ENCODE measurements around the gene GJA4.

GJA4 gene

GRCh38 chr1:34792868-34793727 lies at the start of gene GJA4:
GJA4 (plus strand) TSS chr1:34792999; CDS start chr1:34794214, 1,215 bp downstream.
- no peak within 1 kb of the TSS for H3K9ac ChIP-seq (ENCODE audit: low read length)
- H3K27me3 ChIP-seq (ENCODE audit: control insufficient read depth, insufficient read depth, low read length): peaks cover 8% of the 10 kb centered on the region
- no peaks in the 10 kb centered on the region for H3K4me1 ChIP-seq (ENCODE audit: control insufficient read depth, insufficient read depth, low read length)
- no peak within 1 kb of the TSS for H3K4me3 ChIP-seq (ENCODE audit: low read length)
- no peaks in the 10 kb centered on the region for H3K36me3 ChIP-seq (ENCODE audit: control insufficient read depth, insufficient read depth, low read length)
- H3K27ac ChIP-seq (ENCODE audit: low read depth, low read length): no peak within 1 kb of the TSS

GRCh38 chr1:34743775-34744174 lies 49.0 kb upstream of the GJA4 start:
- Histone ChIP-seq H3K27me3 (ENCODE audit: control insufficient read depth, insufficient read depth, low read length) (no peaks in the 10 kb centered on the region), H3K27ac (ENCODE audit: low read depth, low read length) (no peak overlapping the region), H3K9ac (ENCODE audit: low read length) (no peak overlapping the region), H3K4me1 (ENCODE audit: control insufficient read depth, insufficient read depth, low read length) (no peaks in the 10 kb centered on the region), H3K36me3 (ENCODE audit: control insufficient read depth, insufficient read depth, low read length) (no peaks in the 10 kb centered on the region), H3K4me3 (ENCODE audit: low read length) (no peak overlapping the region)

GRCh38 chr1:34744851-34745250 lies 47.9 kb upstream of the GJA4 start:
- Histone ChIP-seq H3K27ac (ENCODE audit: low read depth, low read length) (no peak overlapping the region), H3K27me3 (ENCODE audit: control insufficient read depth, insufficient read depth, low read length) (no peaks in the 10 kb centered on the region), H3K9ac (ENCODE audit: low read length) (no peak overlapping the region), H3K36me3 (ENCODE audit: control insufficient read depth, insufficient read depth, low read length) (no peaks in the 10 kb centered on the region), H3K4me3 (ENCODE audit: low read length) (no peak overlapping the region), H3K4me1 (ENCODE audit: control insufficient read depth, insufficient read depth, low read length) (no peaks in the 10 kb centered on the region)

- H3K4me3 ChIP-seq (ENCODE audit: low read length): no peak overlapping the region
- H3K9ac ChIP-seq (ENCODE audit: low read length): no peak overlapping the region
- H3K4me1 ChIP-seq (ENCODE audit: control insufficient read depth, insufficient read depth, low read length): no peaks in the 10 kb centered on the region
- no peaks in the 10 kb centered on the region for H3K27me3 ChIP-seq (ENCODE audit: control insufficient read depth, insufficient read depth, low read length)
- no peak overlapping the region for H3K27ac ChIP-seq (ENCODE audit: low read depth, low read length)
- no peaks in the 10 kb centered on the region for H3K36me3 ChIP-seq (ENCODE audit: control insufficient read depth, insufficient read depth, low read length)
Measured at GRCh38 chr1:34745666-34746065, 47.1 kb upstream of the GJA4 start.

- H3K27ac ChIP-seq (ENCODE audit: low read depth, low read length): no peak overlapping the region
- H3K27me3 ChIP-seq (ENCODE audit: control insufficient read depth, insufficient read depth, low read length): no peaks in the 10 kb centered on the region
- no peaks in the 10 kb centered on the region for H3K36me3 ChIP-seq (ENCODE audit: control insufficient read depth, insufficient read depth, low read length)
- no peaks in the 10 kb centered on the region for H3K4me1 ChIP-seq (ENCODE audit: control insufficient read depth, insufficient read depth, low read length)
- no peak overlapping the region for H3K4me3 ChIP-seq (ENCODE audit: low read length)
- no peak overlapping the region for H3K9ac ChIP-seq (ENCODE audit: low read length)
Measured at GRCh38 chr1:34746101-34746500, 46.7 kb upstream of the GJA4 start.

GRCh38 chr1:34746785-34747637 lies 45.8 kb upstream of the GJA4 start:
- Histone ChIP-seq H3K36me3 (ENCODE audit: control insufficient read depth, insufficient read depth, low read length) (no peaks in the 10 kb centered on the region), H3K9ac (ENCODE audit: low read length) (no peak overlapping the region), H3K4me3 (ENCODE audit: low read length) (no peak overlapping the region), H3K4me1 (ENCODE audit: control insufficient read depth, insufficient read depth, low read length) (no peaks in the 10 kb centered on the region), H3K27ac (ENCODE audit: low read depth, low read length) (no peak overlapping the region), H3K27me3 (ENCODE audit: control insufficient read depth, insufficient read depth, low read length) (no peaks in the 10 kb centered on the region)

DNA sequence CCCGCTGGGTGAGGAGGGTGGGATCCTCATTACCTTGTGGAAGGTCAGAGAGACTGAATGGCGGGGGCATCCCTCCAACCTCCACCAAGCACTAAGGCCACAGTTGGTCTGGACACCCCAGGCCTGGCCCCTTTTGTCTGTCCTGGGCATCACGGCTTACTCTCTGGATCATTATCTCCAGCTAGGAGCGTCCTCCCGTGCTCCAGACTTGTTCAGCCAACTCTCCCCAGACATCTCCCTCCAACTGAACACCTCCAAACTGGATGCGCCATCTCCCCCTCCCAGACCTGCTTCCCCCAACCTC lies 45.2 kb upstream of the GJA4 start:
- Histone ChIP-seq H3K27ac (ENCODE audit: low read depth, low read length) (no peak overlapping the region), H3K4me3 (ENCODE audit: low read length) (no peak overlapping the region), H3K36me3 (ENCODE audit: control insufficient read depth, insufficient read depth, low read length) (no peaks in the 10 kb centered on the region), H3K27me3 (ENCODE audit: control insufficient read depth, insufficient read depth, low read length) (no peaks in the 10 kb centered on the region), H3K4me1 (ENCODE audit: control insufficient read depth, insufficient read depth, low read length) (no peaks in the 10 kb centered on the region), H3K9ac (ENCODE audit: low read length) (no peak overlapping the region)

- Histone ChIP-seq H3K27ac (ENCODE audit: low read depth, low read length) (no peak overlapping the region), H3K4me3 (ENCODE audit: low read length) (no peak overlapping the region), H3K27me3 (ENCODE audit: control insufficient read depth, insufficient read depth, low read length) (no peaks in the 10 kb centered on the region), H3K9ac (ENCODE audit: low read length) (no peak overlapping the region), H3K4me1 (ENCODE audit: control insufficient read depth, insufficient read depth, low read length) (no peaks in the 10 kb centered on the region), H3K36me3 (ENCODE audit: control insufficient read depth, insufficient read depth, low read length) (no peaks in the 10 kb centered on the region)
Measured at GRCh38 chr1:34749992-34750391, 42.8 kb upstream of the GJA4 start.

DNA sequence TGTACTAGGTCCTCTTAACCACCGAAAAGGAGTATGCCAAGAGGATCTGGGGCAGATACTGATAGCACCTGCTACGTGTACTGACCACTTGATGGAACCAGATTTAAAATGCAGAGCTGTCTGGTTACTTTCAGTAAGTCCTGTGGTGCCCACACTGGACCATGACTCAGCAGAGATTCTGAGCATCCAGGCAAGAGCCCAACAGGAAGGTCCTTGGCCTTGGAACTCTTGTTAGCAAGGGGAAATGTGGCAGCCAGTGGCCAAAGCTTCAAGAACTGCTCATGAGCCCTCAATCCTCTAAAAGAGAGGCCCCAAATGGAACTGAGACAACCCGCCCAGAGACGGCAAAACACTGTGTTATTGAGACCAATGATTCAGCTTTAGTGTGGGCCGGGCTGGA lies 42.2 kb upstream of the GJA4 start:
- no peak overlapping the region for H3K9ac ChIP-seq (ENCODE audit: low read length)
- no peaks in the 10 kb centered on the region for H3K27me3 ChIP-seq (ENCODE audit: control insufficient read depth, insufficient read depth, low read length)
- H3K36me3 ChIP-seq (ENCODE audit: control insufficient read depth, insufficient read depth, low read length): no peaks in the 10 kb centered on the region
- no peak overlapping the region for H3K4me3 ChIP-seq (ENCODE audit: low read length)
- H3K4me1 ChIP-seq (ENCODE audit: control insufficient read depth, insufficient read depth, low read length): no peaks in the 10 kb centered on the region
- no peak overlapping the region for H3K27ac ChIP-seq (ENCODE audit: low read depth, low read length)

DNA sequence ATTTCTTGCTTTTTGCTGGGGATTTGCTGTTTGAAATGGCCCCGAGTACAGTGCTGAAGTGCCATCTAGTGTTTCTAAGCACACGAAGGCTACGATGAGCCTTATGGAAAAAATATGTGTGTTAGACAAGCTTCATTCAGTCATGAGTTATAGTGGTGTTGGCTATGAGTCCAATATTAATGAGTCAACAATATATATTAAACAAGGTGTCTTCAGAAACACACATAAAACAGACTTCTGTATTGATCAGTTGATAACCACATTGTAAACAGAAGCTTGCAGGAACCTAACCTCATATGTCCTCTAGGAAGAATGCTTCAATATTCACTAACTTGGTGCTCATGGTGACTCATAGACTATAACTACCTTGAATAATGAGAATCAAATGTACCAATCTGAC lies 39.6 kb upstream of the GJA4 start:
- Histone ChIP-seq H3K4me3 (ENCODE audit: low read length) (no peak overlapping the region), H3K36me3 (ENCODE audit: control insufficient read depth, insufficient read depth, low read length) (no peaks in the 10 kb centered on the region), H3K27me3 (ENCODE audit: control insufficient read depth, insufficient read depth, low read length) (no peaks in the 10 kb centered on the region), H3K9ac (ENCODE audit: low read length) (no peak overlapping the region), H3K4me1 (ENCODE audit: control insufficient read depth, insufficient read depth, low read length) (no peaks in the 10 kb centered on the region), H3K27ac (ENCODE audit: low read depth, low read length) (no peak overlapping the region)

- H3K27ac ChIP-seq (ENCODE audit: low read depth, low read length): no peak within 1 kb of the TSS
- H3K27me3 ChIP-seq (ENCODE audit: control insufficient read depth, insufficient read depth, low read length): peaks cover 3% of the 10 kb centered on the region
- no peaks in the 10 kb centered on the region for H3K4me1 ChIP-seq (ENCODE audit: control insufficient read depth, insufficient read depth, low read length)
- H3K36me3 ChIP-seq (ENCODE audit: control insufficient read depth, insufficient read depth, low read length): no peaks in the 10 kb centered on the region
- no peak within 1 kb of the TSS for H3K9ac ChIP-seq (ENCODE audit: low read length)
- H3K4me3 ChIP-seq (ENCODE audit: low read length): no peak within 1 kb of the TSS
Measured at GRCh38 chr1:34754964-34755637, 37.7 kb upstream of the GJA4 start, which contains the start of gene GJB5. GJB5 (plus strand) TSS chr1:34755047; CDS start chr1:34757331, 2,284 bp downstream.

DNA sequence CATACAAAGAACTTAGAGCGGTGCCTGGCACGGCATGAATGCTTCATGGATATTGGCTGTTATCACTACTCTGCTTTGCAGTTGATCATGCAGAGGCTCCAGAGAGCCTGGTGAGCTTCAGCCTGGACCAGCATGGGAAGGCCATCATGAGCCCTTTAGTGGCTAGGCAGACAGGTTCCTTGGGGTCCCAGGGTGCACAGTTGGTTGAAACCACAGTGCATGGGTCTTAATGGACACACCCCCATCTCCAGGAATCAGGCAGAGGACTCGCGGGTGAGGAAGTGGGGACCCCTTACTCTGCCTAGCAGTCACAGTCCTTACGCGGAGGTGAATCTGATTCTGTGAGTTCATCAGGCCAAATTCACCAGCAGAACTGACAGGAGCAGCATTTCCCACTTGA lies 36.8 kb upstream of the GJA4 start:
- Histone ChIP-seq H3K36me3 (ENCODE audit: control insufficient read depth, insufficient read depth, low read length) (no peaks in the 10 kb centered on the region), H3K9ac (ENCODE audit: low read length) (no peak overlapping the region), H3K27ac (ENCODE audit: low read depth, low read length) (no peak overlapping the region), H3K27me3 (ENCODE audit: control insufficient read depth, insufficient read depth, low read length) (peaks cover 3% of the 10 kb centered on the region), H3K4me1 (ENCODE audit: control insufficient read depth, insufficient read depth, low read length) (no peaks in the 10 kb centered on the region), H3K4me3 (ENCODE audit: low read length) (no peak overlapping the region)

Data from rectal smooth muscle tissue (tissue), 1 donor.